ENCODE results near the gene TECR.
A peak's percentile ranks its signal among the peaks of the same experiment; 100 is the strongest.

TECR gene

GRCh38 chr19:14511229-14511593 is 18.2 kb upstream of the TECR start:
- DNase-seq (ENCODE audit: low read depth): no peak
- H3K4me3 ChIP-seq (ENCODE audit: low read depth, low read length): no peak overlapping the region
- TF ChIP-seq, protein P1, sequence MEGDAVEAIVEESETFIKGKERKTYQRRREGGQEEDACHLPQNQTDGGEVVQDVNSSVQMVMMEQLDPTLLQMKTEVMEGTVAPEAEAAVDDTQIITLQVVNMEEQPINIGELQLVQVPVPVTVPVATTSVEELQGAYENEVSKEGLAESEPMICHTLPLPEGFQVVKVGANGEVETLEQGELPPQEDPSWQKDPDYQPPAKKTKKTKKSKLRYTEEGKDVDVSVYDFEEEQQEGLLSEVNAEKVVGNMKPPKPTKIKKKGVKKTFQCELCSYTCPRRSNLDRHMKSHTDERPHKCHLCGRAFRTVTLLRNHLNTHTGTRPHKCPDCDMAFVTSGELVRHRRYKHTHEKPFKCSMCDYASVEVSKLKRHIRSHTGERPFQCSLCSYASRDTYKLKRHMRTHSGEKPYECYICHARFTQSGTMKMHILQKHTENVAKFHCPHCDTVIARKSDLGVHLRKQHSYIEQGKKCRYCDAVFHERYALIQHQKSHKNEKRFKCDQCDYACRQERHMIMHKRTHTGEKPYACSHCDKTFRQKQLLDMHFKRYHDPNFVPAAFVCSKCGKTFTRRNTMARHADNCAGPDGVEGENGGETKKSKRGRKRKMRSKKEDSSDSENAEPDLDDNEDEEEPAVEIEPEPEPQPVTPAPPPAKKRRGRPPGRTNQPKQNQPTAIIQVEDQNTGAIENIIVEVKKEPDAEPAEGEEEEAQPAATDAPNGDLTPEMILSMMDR (IDR thresholded peaks at IDR 0.05; ENCODE audit: insufficient read depth, low read depth, low read length, missing control alignments): no peak

- no peak for DNase-seq (ENCODE audit: low read depth)
- TF ChIP-seq, protein P1 (IDR thresholded peaks at IDR 0.05; ENCODE audit: insufficient read depth, low read depth, low read length, missing control alignments): no peak
- no peak overlapping the region for H3K4me3 ChIP-seq (ENCODE audit: low read depth, low read length)
These were observed 16.9 kb upstream of the TECR start for GRCh38 chr19:14512406-14512961.

- no peak overlapping the region for H3K4me3 ChIP-seq (ENCODE audit: low read depth, low read length)
- DNase-seq (ENCODE audit: low read depth): no peak
- TF ChIP-seq, protein P1 (IDR thresholded peaks at IDR 0.05; ENCODE audit: insufficient read depth, low read depth, low read length, missing control alignments): no peak
These were observed 15.1 kb upstream of the TECR start for GRCh38 chr19:14514215-14514863.

- DNase-seq (ENCODE audit: low read depth): no peak
- TF ChIP-seq, protein P1 (IDR thresholded peaks at IDR 0.05; ENCODE audit: insufficient read depth, low read depth, low read length, missing control alignments): no peak
- H3K4me3 ChIP-seq (ENCODE audit: low read depth, low read length): no peak overlapping the region
These were observed 13.8 kb upstream of the TECR start for GRCh38 chr19:14515501-14516047.

- DNase-seq (ENCODE audit: low read depth): no peak
- TF ChIP-seq, protein P1 (IDR thresholded peaks at IDR 0.05; ENCODE audit: insufficient read depth, low read depth, low read length, missing control alignments): no peak
- H3K4me3 ChIP-seq (ENCODE audit: low read depth, low read length): no peak overlapping the region
These were observed 13.3 kb upstream of the TECR start for GRCh38 chr19:14516048-14516534.

DNA sequence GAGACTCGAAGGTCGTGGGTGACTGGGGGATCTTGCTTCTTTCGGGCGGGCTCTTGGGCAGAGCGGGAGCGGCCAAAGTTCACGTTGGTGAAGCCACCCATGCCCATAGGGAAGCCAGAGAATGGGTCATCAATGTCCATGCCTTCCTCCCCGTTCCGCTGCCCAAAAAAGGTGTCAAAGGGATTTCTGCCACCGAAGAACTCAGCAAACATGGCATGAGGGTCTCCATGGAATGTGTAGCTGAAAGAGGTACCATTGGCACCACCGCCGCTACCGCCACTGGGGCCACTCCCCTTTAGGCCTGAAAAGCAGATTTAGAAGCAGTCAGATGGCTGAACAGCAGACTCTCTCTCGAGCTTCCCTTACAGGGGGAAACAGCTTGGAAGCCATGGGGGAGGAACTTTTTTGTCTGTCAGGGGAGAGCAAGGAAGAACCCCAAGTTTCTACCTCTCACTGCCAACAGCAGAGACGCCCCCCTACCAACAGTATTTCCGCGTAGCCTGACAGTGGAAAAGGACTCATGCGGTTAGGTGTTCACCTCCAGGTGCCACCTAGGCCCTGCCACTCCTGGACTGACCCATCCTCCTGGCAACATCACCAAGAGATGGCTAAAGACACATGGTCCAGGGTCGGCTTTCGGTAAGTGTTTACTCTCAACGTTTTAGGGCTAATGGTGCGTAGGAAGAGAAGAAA is 12.5 kb upstream of the TECR start:
- TF ChIP-seq, protein P1 (IDR thresholded peaks at IDR 0.05; ENCODE audit: insufficient read depth, low read depth, low read length, missing control alignments): no peak
- no peak for DNase-seq (ENCODE audit: low read depth)
- peak overlapping the region; percentile 88 for H3K4me3 ChIP-seq (ENCODE audit: low read depth, low read length)
